Middle frontal gyrus (tissue), 1 donor: Measurements from ENCODE around the gene COL20A1.
"Not testable (repeated sequence)": the region's sequence is repeated elsewhere in the genome, so short reads cannot be mapped to it uniquely, and the experiment has no call there.

ENCODE experiments used
- DNase-seq: peaks from one replicate; pipeline ENCODE4 v3.0.0-alpha.2; 2015; ENCODE audit warnings: low spot score; ENCODE audit errors: extremely low spot score

COL20A1 gene

DNA sequence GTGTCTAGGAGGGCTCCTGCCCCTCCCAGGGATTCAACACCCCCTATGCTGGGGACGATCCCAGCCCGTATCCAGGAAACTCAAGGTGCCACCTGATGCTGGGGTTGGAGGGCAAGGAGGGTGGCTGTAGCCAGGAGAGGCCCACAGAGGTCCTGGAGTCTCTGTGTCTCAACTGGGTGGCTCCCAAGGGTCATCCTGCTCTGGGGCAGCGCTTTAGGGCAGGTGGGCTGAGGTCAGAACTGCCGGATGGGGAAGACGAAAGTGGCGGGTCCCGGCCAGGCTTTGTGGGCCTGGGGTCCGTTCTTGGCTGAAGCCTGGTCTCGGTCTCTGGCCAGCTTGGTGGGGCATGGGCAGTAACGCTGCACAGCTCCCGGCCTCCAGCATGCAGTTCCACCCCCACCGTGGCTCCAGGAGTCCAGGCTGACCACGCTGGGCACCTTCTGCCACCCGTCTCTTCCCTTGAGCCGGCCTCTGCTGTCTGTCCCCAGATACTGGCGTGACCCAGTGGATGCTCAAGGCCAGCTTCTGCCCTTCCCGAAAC is 2.8 kb upstream of the COL20A1 start:
- DNase-seq: no peak

DNA sequence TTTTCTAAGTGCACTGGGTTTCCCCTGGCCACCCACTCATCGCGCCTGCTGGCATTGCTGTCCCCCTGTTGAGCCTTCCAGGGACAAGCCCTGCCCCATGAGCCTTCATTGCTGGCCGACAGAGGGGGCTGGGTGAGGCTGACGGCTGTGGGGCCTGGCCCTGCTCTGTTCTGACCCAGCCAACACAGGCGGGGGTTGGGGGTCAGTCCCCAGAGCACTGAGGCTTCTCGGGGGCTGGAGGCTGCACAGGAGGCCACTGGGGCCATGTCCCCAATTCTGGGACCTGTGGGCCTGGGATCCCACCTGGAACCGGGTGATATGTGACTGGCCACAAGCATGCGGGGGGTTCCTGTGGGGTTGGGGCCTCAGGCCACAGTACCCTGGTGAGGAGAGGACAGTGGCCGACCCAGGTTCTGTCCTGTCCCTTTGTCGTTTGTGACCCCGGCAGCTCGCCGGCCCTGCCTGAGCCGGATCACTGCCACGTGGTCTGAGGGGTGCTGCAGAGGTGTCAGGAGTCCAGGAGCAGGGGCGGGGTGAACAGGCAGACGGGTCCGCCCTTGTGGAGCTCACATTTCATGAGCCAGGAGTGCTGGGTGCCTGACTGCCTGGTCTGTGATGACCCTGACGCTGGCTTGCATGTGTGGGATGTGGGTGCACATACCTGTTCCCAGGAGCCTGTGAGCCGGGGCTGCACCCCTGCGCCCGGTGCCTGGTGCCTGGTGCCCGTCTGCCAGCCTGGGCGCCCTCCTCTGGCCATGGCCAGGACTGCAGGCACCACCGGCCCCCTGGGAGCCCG is 2.1 kb upstream of the COL20A1 start:
- DNase-seq: no peak

DNA sequence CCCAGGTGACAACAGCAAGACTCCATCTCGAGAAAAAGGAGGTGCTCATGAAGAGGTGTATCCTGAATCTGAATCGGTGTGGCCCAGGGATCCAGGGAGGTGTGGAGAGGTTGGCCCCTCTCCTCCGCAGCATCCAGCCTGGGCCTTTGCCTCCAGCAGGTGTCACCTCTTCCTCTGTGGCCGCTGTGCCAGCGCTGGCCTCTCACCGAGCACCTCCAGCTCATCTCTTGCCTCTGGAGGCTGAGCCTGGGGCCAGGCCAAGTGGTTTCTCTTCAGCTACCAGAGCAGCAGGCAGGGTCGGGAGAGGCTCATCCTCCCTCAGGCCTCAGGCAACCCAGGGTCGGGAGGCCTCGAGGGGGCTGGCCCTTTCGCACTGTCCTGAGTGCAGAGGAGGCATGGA is 1.2 kb upstream of the COL20A1 start:
- no peak for DNase-seq

DNA sequence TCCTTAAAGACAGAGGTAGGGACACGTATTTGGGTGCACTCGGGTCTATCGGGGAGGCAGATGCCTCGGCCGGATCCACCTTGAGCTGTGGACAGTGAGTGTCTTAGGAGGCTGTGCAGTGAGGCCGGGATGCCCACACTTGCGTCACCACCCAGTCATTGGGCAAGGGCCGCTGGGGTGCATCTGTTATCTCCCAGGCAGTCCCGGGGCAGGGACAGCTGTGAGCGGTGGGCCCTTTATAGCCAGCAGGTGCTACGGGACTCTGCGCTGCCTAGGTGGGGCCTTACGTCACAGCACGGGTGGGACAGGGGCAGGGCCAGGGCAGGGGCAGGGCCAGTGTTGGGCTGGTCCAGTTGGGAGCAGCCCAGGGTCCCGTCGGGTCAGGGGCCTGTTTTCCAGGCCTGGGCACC is 689 bp upstream of the COL20A1 start:
- DNase-seq: no peak

DNA sequence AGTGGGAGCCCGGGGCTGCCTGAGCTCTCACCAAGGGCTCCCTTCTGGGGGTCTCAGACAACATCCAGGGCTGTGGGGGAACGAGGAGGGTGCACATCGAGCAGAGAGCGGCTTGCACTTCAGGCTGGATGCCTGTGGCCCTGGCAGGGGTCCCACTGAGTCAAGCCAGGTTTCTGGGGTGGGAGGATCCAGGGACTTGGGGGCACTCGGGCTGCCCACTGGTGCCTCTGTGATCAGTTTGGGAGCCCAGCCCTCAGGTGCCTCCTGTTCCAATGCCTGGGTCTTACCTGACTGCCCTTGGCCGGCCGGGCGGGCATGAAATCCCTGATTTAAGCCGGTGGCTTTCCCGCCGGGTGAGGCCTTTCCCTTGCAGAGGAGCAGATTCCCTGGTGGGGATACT is 470 bp downstream of the COL20A1 start:
- DNase-seq: no peak

DNA sequence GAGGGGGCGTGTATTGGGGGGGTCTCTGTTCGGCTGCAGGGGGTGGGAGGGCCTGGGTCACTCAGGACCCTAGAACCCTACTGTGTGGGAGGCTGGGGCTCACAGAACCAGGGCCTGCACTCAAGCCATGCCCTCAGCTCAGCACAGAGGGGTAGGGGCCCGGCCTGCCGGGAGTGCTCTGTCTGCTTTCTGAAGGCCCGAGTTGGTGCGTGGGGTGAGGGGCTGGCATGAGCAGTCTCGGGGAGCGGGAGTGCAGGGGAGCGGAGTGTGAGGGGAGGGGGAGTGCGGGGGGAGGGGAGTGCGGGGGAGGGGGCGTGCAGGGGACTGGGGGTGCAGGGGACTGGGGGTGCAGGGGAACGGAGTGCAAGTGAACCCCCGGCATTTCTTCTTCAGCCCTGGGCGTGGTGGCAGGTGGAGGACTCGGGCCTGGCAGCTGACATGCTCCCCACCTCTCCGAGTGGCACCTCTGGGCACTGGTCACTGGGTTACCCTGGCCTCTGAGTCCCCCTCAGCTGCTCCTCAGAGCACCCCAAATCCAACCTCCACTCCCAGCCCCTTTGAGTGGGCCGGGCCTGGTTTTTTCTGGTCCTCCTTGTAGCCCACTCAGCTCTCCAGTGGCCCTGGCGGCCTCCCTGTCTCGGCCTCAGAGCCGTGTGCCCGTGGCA is 1.0 kb downstream of the COL20A1 start:
- no peak for DNase-seq

DNA sequence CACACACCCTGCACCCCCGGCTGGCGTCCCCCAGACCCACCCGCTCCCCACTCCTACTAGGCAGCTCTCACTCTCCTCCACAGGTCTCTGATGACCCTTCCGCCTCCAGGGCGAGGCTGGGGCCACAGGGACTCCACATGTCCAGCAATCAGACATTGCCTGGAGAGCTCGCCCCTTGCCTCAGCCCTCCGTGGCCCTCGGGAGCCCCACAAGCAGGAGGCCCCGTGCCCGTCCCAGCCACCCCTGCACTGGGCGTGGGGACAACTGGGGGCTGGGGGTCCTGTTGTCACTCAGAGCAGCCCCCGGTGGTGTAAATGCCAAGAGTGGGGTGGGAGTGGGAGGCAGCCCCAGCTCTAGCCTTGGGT is 1.5 kb downstream of the COL20A1 start:
- no peak for DNase-seq

DNA sequence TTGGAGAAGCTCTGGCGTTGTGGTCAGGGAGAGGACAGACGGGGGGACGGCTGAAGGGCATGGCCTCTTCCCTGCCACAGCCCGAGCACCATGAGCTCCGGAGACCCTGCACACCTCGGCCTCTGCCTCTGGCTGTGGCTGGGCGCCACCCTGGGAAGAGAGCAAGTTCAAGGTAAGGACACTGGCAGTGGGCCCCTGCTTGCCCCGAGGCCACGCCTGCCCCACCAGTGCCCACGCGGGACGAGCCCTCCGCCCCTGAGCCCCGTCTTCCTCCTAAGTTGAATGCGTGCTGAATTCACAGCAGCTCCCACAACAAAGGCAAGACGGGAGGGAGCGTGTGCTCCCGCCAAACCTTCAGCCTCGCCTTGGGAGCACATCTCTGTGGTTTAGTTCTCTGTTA is 2.0 kb downstream of the COL20A1 start:
- DNase-seq: no peak

DNA sequence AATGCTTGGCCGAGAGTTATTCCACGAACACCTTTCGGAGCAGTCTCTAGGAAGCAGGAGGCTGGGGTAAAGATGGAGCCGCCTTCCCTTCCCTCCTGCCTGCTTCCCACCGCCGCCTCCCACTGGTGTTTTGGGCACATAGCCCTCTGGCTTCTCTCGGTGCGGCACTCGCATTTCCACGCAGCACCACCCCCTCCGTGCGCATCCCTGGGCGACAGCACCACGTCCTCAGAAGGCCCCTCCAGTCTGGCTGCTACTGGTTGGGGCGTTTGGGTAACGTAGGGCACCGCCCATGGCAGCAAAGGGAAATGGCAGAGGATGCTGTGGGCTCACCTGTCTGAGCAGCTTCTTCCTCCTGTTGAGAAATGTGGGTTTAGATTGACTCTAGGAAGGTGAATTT is 2.4 kb downstream of the COL20A1 start:
- DNase-seq: no peak

DNA sequence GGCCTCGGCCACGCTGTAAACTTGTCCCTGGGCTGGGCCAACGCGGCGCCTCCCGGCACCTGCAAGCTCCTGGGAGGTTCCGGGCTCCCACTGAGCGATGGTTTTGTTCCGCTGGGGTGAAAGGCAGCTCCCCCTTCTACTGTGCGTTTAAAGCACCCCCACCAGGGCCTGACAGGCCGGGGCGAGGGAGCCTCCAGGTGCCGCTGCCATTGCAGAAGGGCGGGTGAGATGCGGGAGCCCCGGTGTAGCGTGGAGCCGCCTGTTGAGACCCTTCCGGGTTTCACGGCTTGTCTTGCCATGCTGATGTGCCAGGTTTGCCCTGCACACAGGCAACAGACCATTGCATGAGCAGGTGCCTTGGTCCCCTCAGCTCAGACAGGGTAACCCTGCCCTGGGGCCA is 2.9 kb downstream of the COL20A1 start:
- DNase-seq: no peak

DNA sequence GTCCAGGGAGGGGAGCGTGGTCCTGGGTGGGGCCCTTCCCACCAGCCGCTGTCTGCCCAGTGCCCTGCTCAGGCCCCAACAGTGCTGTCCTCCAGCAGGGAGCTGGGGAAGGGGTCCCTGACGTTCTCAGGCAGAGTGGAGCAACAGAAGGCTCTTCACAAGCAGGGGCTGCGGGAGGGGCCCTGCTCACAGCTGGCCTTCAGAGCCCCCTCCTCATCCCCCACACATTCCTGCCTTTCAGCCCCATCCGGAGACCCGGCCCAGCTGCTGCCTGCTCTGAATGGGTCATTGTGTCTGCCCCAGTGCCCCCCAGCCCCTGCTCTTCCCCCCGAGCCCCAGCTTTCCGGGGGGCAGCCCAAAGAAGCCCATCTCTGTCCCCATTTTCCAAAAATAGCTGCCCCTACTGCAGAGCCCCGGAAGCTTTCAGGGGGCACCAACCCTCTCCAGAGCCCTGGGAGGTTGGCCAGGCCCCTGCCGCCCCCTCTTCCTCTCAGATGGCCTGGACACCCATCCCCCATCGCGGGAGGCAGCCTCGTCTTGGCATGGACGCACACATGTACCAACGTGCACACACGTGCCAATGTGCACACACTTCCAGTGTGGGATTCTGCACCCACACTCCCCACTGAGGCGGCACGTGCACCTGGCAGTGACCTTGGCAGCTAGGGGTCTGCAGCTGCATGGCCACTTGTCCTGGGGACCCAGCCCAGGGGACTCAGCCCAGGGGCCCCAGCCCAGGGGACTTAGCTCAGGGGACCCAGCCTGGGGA is 3.7 kb downstream of the COL20A1 start:
- DNase-seq: no peak

DNA sequence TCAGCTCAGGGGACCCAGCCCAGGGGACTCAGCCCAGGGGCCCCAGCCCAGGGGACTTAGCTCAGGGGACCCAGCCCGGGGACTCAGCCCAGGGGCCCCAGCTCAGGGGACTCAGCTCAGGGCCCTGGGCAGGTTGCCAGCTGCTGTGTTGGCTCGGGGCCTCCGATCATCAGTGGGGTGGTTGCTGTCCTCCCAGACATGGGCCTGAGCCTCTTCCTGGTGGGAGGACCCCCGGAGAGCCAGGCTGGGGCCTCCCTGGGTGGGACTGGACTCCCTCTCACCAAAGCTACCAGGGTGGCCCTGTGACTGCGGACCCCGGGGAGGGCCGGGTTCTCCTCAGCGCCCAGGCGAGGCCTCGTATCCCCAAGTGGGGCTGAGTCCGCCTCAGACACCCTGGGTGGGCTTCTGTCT is 4.4 kb downstream of the COL20A1 start:
- no peak for DNase-seq

DNA sequence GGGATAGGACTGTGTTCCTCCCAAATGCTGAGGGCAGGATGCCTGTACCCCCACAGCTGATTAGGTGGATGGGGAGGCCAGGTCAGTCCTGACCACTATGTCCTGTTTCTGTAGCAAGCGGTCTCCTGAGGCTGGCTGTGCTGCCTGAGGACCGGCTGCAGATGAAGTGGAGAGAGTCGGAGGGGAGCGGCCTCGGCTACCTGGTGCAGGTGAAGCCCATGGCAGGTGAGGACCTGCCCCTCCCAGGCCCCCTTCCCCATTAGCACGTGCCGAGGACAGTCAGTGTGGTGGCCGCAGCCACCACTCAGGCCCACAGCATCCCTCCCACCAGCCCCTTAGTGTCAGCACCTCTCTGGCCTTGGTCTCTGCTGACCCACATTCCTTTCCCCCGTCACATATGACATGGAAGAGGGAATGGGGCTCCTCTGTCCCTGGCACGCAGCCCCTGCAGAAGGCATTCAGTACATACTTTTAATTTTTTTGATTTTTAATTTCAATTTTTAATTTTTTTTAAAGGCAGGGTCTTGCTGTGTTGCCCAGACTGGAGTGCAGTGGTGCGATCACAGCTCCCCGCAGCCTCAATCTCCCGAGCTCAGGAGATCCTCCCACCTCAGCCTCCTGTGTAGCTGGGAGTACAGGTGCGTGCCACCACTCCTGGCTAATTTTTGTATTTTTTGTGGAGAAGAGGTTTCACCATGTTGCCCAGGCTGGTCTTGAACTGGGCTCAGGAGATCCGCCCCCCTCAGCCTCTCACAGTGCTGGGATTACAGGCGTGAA is 5.0 kb downstream of the COL20A1 start:
- no peak for DNase-seq

DNA sequence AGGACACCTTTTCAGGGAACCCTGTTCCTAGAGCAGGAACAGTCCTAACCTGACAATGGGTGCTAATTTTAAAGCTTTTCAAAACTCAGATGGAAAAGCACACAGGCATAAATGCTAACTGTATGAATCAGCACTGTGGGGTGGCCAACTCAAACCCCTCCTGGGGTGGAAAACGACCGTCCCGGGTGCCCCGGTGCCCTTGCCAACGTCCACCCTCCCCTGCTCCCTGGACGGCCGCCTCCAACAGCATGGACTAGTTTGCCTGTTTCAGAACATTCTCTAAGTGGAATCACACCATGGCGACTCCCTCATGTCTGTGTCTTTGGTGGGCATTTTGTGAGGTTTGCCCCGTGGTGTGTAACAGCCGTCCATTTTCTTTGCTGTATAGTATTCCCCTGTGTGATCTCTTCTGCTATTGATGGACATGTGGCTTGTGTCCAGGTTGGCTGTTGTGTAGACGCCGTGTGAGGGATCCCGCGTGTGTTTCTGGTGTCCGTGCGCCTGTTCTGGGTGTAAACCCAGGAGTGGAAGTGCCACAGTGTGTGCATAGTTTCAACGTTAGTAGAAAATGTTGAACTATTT is 5.8 kb downstream of the COL20A1 start:
- no peak for DNase-seq

DNA sequence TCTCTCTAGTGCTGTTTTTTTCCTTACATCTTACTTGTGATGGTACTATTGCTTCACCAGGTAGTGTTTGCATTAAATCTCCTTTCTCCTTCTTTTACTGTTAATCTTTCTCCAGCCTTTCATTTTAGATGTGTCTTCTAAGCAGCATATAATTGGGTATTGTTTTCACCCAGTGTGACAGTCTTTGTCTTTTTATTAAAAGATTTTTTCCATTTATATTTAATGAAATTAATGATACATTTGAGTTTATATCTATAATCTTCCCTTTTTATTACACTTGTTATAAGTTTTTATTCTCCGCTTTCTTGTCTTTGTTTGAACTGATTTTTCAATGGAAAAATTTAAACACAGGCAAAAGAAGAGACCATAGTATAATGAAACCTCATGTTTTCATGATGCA is 8.7 kb downstream of the COL20A1 start:
- no peak for DNase-seq

DNA sequence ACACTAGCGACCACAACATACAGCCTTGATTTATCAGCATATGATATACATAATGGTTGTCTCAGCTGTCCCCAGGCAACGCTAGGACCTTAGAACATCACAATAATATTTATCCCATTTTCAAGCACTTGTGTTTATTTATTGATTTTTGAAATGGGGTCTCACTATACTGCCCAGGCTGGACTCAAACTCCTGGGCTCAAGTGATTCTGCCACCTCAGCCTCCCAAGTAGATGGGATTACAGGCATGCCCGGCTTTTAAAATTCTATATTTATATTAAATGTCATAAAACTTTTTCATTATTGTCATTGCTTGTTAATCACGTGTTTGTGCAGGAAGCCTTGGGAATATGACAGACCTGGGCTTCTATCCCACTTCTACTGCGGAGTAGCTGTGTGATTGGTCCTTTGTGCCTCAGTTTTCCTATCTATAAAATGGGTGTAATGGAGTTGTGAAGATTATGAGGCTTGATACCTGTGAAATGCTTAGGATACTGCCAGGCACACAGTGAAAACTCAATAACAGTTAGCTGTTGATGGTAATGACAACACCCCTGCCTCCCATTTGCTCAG is 10.2 kb downstream of the COL20A1 start:
- no peak for DNase-seq

DNA sequence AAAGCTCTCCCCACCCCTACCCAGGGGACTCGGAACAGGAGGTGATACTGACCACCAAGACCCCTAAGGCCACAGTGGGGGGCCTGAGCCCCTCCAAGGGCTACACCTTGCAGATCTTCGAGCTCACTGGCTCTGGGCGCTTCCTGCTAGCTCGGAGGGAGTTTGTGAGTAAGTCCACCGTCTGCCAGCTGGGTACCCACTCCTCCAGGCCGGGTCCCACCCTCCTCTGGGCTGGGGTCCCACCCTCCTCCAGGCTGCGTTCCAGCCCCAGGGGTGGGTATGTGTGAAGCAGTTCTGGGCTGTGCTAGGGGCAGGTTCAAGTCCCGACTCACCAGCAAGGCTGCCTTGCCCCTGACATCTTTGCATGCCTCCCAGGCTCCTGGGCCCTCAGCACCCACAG is 12.4 kb downstream of the COL20A1 start:
- DNase-seq: no peak

DNA sequence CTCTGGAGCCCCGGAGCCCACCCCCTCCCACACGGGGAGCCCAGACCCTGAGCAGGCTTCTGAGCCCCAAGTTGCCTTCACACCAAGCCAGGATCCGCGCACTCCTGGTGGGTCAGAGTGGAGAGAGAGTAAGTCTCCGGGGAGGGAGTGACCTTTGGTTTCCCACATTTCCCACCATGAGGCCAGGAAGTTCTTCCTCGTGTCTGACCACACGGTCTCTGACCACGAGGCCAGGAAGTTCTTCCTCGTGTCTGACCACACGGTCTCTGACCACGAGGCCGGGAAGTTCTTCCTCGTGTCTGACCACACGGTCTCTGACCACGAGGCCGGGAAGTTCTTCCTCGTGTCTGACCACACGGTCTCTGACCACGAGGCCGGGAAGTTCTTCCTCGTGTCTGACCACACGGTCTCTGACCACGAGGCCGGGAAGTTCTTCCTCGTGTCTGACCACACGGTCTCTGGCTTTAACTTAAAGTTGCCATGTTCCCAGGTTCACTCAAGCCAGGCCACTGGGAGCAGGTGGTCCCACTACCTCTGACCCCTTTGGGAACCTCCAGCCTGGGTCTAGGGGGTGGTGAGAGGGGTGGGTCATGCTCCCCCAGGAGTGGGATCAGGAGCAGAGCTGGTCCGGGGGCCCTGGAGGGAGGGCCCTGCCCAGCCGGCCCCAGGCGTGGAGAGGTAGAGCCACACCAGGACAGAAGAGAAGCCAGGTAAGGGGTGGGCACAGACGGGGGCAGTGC is 13.1 kb downstream of the COL20A1 start:
- DNase-seq: not testable (repeated sequence)

DNA sequence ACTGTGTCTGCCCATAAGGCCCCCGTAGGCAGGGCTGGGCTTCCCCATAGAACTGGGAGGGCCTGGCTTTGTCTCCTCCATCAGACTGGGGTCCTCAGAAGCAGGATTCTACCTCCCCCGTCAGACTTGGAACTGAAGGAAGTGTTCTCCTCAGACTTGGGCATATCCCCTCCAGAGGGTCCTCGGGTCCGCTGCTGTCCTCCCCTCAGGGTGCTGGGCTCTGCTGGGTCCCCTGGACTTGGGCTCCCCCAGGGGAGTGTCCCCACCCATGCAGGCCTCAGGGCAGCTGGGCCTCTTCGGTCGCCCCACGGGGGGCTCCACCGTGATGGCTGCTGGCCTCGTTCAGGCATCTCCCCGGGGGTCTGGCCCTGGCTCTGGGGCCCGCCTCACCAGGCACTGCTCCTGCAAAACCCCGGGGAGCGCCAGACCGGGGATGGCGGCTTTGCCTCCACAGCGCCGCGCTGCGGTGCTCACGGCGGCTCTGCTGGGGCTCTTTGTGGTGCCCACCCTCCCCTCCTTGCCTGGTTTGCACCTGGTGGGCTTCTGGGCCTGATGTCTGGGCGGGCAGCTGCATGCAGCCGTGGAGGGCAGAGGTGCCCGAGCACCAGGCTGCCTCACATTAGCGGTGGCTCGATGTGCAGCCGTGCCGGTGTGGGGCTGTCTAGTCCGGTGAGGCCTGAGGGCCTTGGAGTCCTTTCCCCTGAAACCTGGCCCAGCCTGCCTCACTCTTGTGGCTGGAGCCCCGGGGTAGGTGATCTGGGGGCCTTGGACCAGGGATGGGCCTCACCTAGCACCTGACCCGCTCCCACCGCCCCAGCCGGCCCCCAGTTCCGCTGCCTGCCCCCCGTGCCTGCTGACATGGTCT is 13.9 kb downstream of the COL20A1 start:
- DNase-seq: no peak
